ENCODE data around the gene BARX1.

DNA sequence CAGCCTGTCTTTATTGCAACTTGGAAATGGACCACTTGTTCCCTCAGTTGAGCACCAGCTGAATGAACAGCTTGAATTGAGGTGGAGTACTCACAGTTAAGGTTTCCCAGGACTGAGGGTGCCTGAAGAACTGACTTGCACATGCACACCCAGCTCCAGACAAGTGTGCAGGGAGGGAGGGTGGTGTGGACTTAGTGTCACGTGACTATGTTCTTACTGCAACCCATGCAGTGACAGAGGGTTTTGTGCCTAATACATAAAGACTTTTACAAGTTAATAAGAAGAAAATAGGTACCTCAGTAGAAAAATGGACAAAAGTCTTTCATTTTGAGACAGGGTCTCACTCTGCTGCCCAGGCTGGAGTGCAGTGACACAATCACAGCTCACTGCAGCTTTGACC, 18.0 kb downstream of the BARX1 start:
- TF ChIP-seq POLR2A (IDR thresholded peaks at IDR 0.05; ENCODE audit: low read length) (no peak), GATA1 (IDR thresholded peaks at IDR 0.05; ENCODE audit: low read depth, low read length) (no peak)

All from erythroblast (primary cell).